ENCODE results near the gene RAB30.

RAB30 gene

DNA sequence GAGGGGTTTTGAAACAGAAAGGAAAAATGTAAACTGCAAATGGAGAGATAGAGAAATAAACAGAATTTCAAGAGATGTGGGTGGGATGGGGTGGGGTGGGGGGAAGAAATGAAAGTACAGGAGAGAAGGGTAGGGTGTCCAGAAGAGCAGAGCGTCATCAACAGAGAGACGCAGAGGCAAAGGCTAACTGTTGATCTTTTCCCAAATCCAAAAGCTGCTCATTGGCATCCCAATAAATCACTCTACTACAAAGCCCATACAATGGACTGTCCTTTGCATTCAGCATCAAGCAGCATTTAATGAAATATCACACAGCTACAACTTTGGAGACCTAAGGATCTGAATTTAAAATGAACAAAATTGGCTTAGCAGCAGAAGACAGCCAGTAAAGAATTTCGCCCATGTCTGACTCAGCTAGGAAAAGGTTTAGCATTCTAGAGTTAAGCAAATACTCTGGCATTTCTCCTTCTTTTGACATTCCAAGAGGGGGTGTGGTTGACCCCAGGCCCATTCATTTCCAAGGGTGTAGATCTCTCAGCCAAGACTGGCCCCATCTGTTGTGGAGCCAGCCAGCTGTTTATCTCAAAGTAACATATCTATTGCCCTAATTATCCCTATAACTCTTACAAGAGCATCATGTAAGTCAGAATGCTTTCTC lies 1.5 kb downstream of the RAB30 start:
- no peak for DNase-seq

DNA sequence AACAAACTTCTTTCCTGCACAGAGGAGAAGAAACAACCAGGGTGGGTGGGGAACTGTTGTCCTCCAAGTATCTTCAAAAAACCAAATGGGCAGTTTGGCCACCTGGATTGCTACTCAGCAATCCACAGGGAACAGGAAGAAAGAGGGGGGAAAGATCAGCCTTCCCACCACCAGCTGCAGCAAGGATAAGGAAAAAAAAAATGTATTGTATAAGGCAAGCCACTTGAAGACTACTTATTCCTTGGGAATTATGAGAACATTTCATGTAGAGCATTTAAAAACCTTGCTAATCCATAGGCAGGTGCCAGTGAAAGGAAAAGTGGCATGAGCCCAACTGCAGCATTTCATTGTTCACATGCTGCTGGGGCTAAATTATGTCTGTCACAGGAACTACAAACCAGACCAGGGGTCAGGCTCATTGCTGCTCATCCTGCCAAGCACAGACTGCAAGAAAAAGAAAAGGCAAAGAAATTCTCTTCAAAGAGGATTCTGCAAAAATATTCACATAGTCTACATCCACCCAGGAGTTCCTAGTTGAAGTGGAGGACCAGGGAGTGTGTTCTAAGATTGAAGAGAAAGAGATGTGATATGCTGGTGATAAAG lies 2.2 kb downstream of the RAB30 start:
- no peak for DNase-seq

DNA sequence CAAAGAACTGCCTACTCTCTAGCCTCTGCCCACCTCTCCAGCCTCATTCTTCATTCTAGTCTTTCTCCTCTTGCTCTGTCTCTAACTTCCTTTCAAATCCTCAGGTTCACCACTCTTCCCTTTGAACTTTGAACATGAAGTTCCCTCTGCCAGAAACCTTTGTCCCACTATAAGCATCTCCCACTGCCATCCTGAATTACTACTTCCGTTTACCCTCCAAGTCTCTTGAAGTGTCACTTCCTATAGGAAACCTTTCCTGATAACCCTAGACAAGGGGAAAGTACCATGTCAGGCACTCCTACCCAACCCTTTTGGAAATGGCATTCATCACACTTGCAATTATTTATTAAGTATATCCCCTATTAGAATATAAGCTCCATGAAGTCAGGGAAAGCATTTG lies 3.1 kb downstream of the RAB30 start:
- no peak for DNase-seq

DNA sequence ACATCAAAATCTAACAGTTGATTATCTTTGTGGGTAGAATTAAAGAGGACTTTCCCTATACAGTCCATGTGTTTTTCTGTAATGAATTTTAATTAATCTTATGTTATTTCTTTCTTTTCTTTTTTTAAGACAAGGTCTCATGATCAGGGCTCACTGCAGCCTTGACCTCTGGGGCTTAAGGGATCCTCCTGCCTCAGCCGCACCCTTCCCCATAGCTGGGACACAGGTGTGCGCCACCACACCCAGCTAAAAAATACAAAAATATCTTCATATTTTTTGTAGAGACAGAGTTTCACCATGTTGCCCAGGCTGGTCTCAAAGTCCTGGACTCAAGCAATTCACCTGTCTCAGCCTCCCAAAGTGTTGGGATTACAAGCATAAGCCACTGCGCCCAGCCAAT lies 7.7 kb downstream of the RAB30 start:
- no peak for DNase-seq

DNA sequence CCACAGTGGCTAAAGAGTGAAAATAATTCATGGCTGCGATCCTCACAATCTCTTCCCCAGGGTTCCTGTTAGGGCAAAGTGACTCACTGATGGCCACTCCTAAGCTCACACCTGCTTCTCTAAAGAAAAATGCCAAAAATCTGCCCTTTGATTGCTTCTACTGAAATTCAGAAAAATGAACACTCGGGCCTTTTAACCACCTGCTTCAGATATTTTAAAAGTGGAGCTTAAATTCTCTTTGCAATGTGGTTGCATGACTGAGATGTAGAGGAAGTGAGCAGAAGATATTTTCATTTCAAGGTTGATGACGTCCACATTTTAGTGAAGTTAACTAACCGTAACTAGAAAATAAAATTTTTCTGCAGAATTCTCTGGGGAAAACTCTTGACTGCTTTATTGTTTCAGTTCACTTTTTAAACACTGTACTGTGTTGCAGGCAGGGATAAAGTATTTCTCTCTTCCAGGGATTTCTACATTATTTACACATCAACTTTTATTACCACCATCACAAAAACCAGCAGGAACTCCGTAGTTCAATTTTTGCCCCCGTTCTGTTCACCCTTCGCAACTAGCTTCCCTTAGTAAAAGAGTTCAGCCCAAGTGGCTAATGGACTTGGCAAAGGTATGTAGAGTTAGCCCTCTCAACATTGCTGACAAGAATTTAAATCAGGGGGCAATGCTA lies 8.5 kb downstream of the RAB30 start:
- no peak for DNase-seq

DNA sequence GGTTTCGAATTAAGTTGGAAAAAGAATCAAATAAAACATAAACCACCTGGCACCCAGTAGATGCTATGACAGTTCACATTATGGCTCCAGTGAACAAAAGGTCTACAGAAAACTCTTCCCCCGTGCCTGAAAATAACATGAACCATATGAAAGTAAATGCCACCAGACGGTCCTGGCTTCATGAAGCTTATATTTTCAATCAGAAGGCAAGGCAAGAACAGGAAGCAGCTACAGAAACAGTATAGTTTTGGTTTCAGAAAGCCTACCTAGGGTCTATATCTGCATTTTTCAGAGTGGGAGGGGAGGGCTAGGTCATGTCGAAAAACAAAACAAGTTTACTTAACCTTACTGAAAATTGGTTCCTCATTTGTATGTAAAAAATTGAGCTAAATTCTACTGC lies 9.8 kb downstream of the RAB30 start:
- no peak for DNase-seq

DNA sequence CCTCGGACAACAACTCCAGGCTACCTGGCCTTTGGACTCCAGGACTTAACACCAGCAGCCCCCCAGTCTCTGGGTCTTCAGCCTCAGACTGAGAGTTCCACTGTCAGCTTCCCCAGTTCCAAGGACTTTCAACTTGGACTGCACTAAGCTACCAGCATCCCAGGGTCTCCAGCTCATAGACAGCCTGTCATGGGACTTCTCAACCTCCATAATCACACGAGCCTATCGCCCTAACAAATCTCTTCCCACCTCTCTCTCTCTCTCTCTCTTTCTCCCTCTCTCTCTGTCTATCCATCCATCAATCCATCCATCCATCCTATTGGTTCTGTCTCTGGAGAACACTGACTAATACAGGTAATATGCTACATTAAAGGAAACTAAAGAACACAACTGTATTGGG lies 10.7 kb downstream of the RAB30 start:
- DNase-seq, result no peak

DNA sequence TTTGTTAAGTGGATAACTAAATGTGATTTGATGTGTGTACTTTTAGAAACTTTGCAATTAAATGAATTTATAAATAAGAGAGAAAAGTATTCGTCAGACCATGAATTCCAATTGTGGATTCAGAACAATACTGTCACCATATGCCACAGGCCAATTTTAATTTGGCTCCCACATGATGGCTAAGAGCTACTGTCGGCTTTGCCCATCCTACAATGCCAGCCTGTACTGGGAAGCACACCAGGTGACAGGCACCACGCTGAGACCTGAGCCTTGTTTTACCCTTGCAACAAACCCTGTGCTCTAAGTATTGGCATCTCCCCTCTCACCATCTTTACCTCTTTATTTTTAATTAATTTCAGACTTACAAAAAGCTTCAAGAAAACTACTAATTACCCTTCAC lies 14.0 kb downstream of the RAB30 start:
- DNase-seq, result no peak

DNA sequence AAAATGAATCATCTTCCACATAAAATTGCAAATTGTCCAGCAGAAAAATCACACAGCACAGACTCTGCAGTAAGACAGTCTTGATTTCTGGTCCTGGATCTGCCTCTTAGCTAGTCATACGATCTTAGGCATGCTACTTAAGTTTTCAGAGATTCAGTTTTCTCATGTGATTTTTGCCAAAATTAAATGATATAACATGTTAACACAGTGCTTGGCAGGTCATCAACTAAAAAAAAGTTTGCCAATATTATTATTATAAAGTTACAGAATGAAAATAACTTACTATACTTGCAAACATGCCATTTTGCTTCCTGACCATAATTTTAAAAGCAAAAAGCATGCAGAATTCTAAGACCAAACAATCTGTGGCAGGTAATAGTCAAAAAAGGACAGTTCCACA lies 15.1 kb downstream of the RAB30 start:
- DNase-seq, result no peak

DNA sequence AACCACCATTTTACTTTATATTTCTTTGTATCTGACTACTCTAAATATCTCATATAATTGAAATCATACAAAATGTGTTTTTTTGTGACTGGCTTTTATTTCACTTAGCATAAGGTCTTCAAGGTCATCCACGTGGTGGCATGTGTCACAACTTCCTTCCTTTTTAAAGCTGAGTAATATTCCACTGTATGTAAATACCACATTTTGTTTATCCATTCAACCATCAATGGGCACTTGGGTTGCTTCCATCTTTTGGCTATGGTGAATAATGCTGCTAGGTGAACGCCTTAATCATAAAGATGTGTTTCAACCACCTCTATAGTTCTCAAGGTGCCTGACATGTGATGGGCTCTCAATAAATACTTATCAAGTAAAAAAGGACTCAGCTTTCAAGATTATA lies 15.5 kb downstream of the RAB30 start:
- DNase-seq, result no peak

DNA sequence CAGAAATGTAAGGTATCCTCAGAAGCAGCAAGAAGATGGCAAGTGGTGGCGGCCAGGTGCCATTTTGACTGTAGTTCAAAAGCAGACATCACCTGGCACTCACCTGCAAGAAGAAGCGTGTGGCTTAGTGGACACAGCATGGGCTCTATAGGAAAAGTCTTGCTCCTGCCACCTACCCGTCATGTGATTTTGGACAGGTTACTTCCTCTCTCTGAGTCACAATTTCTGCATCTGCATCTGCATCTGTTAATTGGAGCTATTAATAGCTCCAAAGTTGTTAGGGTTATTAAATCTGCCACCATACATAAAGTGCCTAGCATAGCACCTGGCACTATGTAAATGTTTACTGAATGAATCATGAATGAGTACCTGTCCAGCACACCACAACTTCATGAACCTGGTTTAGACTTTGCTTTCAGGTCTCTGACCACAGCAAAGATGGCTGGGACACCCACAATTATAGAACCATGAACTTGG lies 16.8 kb downstream of the RAB30 start:
- no peak for DNase-seq

DNA sequence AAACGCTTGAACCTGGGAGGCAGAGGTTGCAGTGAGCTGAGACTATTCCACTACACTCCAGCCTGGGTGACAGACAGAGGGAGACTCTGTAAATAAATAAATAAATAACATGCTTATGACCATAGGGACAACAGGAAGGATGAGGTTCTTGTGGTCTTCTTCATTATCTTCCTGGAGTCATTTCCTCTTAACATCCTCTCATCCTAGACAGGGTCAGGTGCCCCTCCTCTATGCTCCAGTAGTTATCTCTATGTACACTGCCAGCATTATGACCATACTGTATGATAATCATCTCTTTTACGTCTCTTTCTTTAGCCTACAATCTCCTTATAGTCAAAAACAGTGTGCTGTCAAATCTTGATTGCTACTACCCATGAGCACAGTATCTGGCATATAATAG lies 17.7 kb downstream of the RAB30 start:
- no peak for DNase-seq

DNA sequence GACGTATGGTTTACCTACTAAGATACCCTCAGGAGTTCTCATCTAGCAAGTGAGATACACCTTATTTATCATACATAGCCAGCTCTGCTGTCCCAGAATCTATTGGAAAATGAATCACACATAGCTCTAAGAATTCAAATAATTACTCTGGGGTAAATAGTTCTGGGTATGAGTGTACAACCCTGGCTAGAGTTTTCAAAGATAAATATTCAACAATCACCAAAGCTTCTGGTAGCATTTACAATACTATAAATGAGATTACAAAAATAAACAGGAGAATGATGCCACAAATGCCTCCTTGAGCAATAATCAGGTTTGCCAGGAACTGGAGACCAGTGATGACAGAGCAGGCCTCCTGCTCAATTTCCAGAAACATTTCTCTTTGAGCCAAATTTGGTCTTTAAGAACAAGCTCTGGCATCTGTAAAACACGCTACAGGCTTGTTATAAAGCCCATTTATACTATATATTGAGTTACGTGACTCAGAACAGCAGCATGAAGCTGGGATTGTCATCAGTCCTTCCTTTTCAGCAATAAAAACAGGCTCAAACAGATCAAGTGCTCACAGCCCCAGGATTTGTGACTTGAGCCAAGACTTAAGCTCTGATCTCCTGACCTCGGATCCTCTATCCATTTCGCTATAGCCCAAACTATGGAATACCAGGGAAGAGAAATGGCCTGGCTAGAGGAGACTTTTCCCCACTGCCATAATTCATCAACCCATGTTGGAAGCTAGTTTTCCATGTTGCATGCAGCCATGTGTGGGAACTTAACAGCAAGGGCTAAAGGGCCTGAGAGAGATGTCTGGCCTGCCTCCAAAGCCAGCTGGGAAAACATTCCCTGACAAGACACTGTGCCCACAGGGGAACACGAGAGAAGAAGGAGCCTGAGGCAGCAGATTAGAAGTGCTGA lies 19.7 kb downstream of the RAB30 start:
- no peak for DNase-seq

DNA sequence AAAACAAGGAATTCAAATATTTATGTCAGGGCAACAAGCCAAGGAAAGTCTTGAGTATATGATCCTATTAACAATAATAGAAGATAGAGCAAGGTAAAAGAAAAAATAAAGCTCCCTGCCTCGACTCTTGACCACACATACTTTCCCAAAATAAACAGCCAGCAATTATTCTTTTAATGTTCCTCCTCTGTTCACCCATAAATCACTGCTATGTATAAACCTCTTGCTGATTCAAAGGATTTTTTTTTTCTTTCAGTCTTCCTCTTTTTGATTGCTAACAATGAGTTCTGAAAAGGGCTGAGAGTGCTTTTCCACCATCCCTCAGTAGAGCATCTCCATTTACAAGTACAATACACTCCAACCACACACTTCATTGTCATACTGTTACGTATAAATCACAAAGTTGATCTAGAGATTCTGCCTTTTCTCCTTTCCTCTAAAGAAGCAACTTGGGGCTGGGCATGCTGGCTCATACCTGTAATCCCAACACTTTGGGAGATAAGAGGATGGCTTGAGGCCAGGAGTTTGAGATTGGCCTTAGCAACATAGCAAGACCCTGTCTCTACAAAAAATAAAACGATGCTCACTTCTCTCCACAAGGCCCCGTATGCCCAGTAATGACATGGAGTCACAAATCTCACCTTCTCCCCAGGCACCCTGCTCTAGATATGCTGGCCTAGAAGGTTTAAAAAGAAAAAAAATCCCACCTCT lies 24.0 kb downstream of the RAB30 start:
- no peak for DNase-seq

DNA sequence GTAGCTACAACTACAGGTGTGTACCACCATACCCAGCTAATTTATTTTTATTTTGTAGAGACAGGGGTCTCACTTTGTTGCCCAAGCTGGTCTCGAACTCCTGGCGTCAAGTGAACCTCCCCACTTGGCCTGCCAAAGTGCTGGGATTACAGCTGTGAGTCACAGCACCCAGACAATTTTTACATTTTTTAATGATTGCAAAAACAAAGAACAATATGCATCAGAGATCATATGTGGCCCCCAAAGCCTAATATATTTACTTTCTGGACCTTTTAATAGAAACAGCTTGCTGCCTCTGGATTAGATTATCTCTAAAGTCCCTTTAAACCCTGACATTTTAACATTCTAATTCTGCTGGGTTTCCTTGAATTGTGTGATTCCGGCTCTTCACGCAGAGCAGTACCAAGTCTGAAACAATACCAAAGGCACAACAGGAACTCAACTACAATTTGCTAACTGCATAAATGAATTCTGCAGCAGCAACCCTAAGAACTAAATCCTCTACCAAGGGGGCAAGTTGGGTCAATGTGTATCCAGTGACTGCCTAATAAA lies 25.0 kb downstream of the RAB30 start:
- no peak for DNase-seq

DNA sequence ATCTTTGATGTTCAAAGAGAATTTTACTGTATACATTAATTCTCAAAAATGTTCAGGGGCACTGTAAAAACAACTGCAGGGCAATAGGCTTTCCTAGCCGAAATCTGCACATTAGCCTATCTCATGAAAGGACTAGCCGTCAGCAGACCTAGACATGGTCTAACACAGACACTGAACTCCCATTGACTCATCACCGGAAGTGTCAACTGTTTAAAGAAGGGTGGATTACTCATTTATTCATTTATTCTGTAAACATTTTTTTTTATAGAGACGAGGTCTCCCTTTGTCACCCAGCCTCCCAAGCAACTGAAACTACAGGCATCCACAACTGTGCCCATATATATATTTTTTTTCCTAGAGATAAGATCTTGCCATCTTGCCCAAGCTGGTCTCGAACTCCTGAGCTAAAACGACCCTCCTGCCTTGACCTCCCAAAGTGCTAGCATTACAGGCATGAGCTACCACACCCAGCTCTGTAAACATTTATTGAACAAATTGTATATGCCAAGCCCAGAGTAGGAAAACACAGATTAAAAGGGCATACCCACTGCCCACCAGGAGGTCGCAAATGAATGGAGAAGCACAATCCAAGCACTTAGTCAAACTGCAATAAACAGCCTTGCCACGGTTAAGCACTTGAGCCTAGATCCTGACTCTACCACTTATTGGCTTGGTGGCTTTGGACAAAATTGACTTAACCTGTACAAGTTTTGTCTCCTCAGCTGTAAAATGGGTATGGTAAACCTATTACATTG lies 26.6 kb downstream of the RAB30 start:
- no peak for DNase-seq

DNA sequence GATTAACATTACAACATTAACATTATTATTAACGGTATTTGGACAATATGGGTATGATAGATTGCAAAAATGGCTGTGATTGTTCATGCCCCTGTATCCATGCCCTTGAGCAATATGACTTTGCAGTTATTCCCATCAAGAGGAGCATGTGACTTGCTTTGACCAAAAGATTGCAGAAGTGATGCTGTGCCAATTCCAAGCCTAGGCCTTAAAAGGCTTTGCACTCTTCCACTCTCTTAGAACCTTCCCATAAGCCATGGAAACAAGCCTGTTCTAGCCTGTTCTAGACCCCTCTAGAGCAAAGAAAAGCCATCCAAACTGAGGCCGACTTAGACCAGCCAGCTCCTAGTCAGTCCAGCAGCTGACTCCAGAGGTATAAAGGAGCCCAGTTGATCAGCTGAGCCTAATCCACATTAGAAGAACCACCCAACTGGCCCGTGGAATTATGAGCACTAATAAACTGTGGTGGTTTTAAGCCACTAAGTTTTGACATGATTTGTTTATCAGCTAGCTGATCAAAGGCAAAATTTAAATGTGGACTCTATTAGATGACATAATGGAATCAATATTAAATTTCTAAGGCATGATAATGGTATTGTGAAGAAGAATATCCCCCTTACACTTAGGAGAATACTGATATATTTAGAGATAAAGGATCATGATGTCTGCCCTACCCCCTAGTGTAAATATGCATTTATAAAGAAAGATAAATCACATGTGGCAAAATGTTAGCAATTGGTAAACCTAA lies 28.6 kb downstream of the RAB30 start:
- DNase-seq, result no peak

DNA sequence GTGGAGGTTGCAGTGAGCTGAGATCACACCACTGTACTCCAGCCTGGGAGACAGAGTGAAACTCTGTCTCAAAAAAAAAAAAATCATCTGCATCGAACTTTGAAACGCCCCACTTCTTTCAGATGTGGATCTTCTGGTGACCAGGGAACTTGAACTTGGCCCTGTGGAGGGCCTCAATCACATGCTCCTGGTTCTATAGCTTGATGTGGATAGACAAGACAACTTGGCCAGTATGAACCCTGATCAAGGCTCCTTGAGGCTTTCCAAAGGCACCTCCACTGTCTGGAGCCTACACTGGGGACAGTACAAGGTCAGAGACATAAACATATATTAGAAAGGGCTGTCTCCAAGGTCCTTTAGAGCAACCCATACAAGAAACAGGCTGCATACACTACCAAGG lies 30.6 kb downstream of the RAB30 start:
- DNase-seq, result no peak

DNA sequence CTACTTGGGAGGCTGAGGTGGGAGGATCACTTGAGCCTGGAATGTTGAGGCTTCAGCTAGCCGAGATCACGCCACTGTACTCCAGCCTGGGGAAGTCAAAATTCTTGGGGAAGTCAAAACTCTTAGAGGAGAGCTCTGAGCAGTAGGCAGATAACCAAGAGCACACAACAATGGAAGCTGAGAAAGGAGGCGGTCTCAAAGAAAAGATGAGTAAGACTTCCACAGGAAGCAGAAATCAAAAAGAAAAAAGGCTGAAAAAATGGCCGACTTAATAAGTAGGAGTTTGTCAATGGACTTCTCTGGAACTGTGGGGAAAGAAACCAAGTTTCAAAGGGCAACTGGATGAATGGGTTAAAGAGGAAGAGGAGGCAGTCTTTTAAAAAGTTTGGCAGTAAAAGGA lies 32.1 kb downstream of the RAB30 start:
- DNase-seq, result no peak

DNA sequence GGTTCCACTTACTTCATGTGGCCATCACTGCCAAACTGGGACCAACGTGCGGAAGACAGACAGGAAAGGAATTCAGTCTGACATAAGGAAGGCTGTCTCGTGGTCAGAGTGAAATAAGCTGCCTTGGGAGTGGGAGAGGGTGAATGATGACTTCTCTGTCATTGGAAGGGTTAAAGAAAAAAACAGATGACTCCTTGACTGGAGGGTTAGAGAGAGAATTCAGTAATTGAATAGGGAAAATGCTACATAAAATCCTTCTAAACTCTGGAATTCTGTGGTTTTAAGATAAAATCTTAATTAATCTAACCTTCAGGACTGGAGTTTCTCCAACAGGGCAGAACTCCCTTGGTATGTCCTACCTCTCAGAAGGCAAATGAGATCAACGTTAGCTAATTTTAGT lies 33.8 kb downstream of the RAB30 start:
- DNase-seq, result no peak

DNA sequence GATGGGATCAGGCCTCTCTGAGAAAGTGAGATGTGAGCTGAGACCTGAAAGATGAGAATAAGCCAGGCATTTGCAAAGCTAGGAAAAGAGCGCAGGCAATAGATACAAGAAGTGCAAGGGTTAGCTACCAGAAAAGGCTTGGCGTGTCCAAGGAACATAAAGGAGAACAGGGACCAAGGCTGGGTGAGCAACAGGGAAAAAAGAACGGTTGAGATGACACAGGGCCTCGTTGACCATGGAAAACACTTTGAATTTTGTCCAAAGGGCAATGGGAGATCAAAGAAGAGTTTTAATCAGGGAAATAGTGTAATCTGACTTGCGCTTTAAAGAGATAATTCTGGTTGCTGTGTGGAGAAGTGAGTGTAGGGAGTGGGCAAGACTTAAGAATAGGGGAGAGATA lies 35.0 kb downstream of the RAB30 start:
- no peak for DNase-seq

Data from NK-92 treated with Interleukin-12 subunit alpha and Interleukin-12 subunit beta, amount 100 ng/mL, for 24 hours (cell line).